ENCODE results near the gene FADS2.
A peak's percentile ranks its signal among the peaks of the same experiment; 100 is the strongest.

The FADS2 gene

DNA sequence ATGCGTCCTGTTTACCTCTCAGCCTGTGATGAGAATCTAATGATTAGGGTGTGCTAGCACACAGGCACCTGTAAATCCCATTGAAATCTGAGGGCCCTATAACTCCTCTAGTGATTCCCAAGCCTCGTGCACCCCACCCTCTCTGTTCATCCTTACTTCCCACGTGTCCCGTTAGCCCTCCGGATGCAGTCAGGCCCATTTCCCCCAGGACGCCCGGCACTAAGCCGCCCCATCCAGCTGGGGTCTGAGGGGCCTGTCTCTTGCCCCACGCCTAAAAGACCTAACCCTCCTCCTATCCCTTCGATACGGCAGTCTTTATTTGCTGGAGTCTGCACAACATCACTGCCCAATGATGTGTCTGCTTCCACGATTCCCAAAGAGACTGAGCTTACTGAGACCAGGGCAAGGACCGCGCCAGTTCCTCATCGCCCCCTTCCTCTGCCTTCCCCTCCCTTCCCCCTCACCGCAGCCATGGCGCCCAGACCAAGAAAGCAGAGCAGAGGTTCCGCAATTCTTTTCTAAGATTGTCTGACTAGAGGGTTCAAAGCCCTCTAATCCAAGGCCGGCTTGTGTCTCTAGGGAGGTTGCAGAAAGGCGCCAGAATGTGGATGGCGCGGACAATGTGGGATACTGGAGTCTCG is 1.1 kb upstream of the FADS2 start:
- no peak for DNase-seq

DNA sequence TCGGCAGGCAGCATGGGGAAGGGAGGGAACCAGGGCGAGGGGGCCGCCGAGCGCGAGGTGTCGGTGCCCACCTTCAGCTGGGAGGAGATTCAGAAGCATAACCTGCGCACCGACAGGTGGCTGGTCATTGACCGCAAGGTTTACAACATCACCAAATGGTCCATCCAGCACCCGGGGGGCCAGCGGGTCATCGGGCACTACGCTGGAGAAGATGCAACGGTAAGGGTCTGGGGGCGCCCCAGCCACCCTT is 204 bp downstream of the FADS2 start:
- no peak for DNase-seq

- DNase-seq, result peak; percentile 20
These were observed 718 bp downstream of the FADS2 start for GRCh38 chr11:61828629-61829407.

GRCh38 chr11:61829806-61830205 is 1.7 kb downstream of the FADS2 start:
- no peak for DNase-seq

- DNase-seq, result no peak
These were observed 2.4 kb downstream of the FADS2 start for GRCh38 chr11:61830237-61831105.

DNA sequence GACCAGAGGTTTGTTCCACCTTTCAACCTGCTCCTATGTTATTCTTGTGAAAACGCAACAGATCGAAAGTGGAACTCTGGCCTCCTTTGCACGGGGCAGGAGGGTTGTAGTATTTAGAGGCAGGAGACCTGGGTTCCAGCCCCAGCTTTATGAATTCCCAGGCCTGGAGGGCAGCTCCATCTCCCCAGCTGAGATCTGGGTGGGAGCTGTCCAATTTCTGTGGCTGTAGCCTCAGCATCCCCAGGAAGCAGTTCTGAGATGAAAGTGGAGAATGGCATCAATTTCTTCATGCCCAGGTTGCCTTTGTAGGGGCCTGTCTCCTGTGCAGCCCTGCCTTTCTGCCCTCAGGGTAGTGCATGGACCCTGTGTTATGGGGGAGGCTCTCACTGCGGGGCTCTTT is 4.1 kb downstream of the FADS2 start:
- no peak for DNase-seq

- DNase-seq, result no peak
These were observed 4.7 kb downstream of the FADS2 start for GRCh38 chr11:61832754-61833153.

GRCh38 chr11:61833471-61833870 is 5.4 kb downstream of the FADS2 start:
- no peak for DNase-seq

DNA sequence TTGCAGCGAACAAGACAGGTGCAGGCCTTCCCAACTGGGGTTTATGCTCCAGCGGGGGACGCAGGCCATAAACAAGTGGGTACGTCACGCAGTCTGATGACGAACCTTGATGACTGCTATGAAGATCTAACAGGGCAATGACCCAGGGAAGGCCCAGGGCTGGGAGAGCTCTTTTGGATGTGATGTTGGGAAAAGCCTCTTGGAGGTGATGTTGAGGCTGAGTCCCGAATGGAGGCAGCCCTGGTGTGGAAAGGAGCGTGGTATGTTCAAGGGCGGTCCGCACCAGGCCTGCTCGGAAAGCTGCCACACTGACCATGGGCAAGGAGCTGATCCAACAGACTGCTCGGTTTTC is 5.8 kb downstream of the FADS2 start:
- no peak for DNase-seq

DNA sequence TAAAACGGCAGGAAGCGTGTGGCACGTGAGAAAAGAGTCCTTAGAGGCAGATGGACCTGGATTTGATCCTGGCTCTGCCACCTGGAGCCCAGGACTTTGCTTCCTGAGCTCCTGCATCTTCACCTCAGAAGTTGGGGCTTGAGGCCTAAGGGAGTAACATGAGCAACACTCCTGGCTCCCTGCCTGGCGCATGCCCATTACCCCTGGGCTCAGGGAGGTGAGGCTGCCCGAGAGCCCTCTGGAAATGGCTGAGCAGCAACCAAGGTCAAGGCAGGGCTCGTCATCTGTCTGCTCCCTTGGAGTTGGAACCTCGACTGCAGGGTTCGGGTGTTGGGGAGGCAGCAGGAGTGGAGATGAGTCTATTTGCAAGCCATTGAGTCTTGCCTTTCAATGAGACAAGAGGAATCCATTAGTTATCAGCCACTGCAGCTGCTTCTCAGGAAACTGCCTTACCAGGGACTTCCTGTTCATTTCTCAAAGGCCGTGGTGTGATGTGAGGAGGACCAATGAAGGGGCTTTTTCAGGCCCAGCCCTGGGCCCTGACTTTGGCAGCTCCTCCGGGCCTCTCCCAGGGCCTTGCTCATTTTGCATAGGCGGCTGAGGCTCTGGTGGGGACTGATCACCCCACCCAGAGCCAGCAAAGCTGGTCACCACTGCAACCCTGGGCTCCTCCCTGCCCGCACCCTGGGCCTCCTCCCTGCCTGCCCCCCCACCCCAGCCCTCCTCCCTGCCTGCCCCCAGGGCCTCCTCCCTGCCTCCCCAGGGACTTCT is 6.4 kb downstream of the FADS2 start:
- peak; percentile 33 for DNase-seq

GRCh38 chr11:61836193-61836592 is 8.1 kb downstream of the FADS2 start:
- no peak for DNase-seq

DNA sequence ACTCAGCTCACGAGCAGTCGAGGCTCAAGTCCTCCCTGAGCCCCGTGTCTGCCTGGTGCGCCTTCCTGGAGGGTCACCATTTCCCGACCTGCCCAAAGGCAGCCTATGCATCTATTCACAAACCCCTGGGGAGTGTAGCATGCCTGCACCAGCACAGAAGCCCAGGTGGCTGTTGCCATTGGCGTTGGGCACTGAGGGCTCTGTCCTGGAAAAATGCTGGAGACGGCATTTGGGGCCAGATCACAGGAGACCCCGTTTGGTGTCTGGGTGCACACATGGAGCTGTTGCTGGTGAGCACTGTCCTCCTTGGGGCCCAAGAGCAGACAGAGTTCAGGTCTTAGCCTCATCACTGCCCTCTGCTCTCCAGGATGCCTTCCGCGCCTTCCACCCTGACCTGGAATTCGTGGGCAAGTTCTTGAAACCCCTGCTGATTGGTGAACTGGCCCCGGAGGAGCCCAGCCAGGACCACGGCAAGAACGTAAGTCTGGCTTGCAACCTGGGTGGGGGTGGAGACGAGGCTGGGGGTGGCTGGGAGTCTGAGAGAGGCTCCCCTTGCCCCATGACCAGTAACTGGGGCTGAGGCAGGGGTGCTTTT is 9.4 kb downstream of the FADS2 start:
- no peak for DNase-seq

GRCh38 chr11:61838501-61838900 is 10.4 kb downstream of the FADS2 start:
- no peak for DNase-seq

DNA sequence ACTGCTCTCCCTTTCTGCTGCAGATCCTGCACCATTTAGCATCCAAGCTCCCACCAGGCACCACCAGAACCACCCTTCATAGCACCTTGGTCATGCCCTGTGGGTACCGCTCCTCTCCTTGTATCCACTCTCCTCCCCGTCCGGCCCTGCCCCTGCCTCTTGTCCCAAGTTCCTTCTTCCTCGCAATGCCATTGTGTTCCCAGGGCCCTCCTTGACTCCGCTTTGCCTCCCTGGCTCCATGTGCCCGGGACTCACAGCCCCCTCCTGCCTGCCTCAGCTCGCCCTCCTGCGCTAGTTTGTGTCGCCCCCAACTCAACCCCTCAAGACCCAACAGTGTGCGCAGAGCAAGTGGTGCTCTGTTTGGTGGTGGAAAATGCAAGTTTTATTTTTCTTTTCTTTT is 10.8 kb downstream of the FADS2 start:
- DNase-seq, result no peak

GRCh38 chr11:61839742-61840141 is 11.6 kb downstream of the FADS2 start:
- DNase-seq, result no peak

DNA sequence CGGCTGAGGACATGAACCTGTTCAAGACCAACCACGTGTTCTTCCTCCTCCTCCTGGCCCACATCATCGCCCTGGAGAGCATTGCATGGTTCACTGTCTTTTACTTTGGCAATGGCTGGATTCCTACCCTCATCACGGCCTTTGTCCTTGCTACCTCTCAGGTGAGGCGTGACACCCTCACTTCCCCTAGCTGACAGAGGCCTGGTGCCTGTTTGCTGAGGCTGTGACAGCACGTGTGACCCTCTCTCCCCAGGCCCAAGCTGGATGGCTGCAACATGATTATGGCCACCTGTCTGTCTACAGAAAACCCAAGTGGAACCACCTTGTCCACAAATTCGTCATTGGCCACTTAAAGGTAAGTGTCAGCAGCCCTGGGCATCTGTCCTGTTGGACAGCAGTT is 12.3 kb downstream of the FADS2 start:
- no peak for DNase-seq

- no peak for DNase-seq
These were observed 13.8 kb downstream of the FADS2 start for GRCh38 chr11:61841636-61842527.

DNA sequence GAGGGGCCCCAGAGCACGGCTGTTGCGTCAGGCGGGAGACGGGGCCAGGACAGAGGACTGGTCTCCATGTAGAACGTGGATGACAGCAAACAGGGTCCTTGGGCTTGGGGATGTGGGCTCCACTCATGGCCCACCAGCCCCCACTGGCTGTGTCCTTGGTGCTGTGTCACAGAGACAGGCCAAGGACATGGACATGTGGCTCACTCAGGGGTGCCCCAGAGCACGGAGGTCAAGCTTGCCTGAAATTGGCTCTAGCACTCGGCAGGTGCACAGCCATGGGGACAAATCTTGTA is 14.4 kb downstream of the FADS2 start:
- DNase-seq, result no peak

GRCh38 chr11:61844909-61845565 is 16.9 kb downstream of the FADS2 start:
- DNase-seq, result no peak

DNA sequence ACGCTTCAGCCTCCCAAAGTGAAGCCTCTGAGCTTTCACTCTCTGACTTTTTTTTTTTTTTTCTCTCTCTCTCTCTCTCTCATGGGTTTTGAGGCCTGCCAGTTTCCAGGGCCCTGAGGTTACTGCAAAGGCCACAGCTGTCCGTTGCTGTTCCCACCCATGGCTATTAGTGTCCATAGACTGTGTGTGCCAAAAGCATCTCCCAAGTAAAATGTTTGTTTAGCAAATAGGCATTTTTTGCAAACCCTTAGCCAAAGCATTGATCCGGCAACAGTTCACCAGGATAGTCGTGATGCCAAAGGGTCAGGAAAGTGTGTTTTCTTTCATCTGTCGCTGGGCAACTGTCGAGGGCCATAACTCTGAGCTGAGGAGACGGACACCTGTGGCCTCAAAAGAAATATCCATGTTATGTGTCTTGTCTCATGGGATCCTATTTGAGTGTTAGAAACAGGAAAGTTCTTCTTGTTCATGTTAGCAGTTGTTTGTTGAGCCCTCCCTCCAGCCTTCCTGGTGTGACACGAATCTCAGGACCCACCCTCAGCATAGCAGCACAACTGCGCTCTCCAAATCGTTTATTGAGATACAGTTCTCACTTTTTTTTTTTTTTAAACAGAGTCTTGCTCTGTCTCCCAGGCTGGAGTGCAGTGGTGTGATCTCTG is 18.4 kb downstream of the FADS2 start:
- no peak for DNase-seq

Data from central memory CD4-positive, alpha-beta T cell (primary cell).